ENCODE data around the gene PIGBOS1.

- TF ChIP-seq CTCF (IDR thresholded peaks at IDR 0.05): no peak
- TF ChIP-seq POLR2A (IDR thresholded peaks at IDR 0.05): no peak
These were observed 39.1 kb downstream of the PIGBOS1 start for GRCh38 chr15:55279746-55280351.
